NCI-H2081 (cell line): ENCODE measurements around the gene IGFBP1.

Source experiments
- DNase-seq, 2 experiments: peaks; one replicate each; lab custom pipeline; 2025; lab: John Stamatoyannopoulos, UW

IGFBP1 gene

GRCh38 chr7:45909561-45909960 lies 21.3 kb downstream of the IGFBP1 start:
- no peak for DNase-seq

GRCh38 chr7:45910855-45911254 lies 22.6 kb downstream of the IGFBP1 start:
- no peak for DNase-seq

GRCh38 chr7:45911311-45911710 lies 23.0 kb downstream of the IGFBP1 start:
- DNase-seq = no peak

GRCh38 chr7:45912972-45913371 lies 24.7 kb downstream of the IGFBP1 start:
- DNase-seq = no peak

- no peak for DNase-seq
Measured at GRCh38 chr7:45914911-45915310, 26.6 kb downstream of the IGFBP1 start.

GRCh38 chr7:45915606-45916005 lies 27.3 kb downstream of the IGFBP1 start:
- DNase-seq = no peak

DNA sequence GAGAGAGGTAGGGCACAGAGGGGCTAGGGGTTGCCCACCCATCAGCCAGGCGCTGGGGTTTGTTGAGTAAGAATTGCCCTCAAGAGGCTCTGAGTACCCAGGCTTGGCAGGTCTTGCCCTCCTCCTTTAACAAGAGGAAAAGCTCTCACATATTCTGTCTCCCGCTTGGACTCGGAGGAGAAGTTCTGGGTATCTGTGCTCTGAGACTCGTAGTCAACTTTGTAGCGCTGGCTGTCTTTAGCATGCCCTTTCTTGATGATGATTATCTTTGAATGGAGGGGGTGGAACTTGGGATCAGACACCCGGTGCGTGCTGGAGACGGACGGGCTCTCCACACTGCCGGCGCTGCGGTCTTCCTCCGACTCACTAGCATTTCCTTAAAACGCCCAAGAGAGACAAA lies 28.8 kb downstream of the IGFBP1 start:
- no peak for DNase-seq

- DNase-seq = peak; percentile 58 to 66
Measured at GRCh38 chr7:45917658-45918057, 29.4 kb downstream of the IGFBP1 start.

GRCh38 chr7:45918556-45918955 lies 30.3 kb downstream of the IGFBP1 start:
- no peak for DNase-seq

- DNase-seq = no peak
Measured at GRCh38 chr7:45919231-45919784, 31.0 kb downstream of the IGFBP1 start.

DNA sequence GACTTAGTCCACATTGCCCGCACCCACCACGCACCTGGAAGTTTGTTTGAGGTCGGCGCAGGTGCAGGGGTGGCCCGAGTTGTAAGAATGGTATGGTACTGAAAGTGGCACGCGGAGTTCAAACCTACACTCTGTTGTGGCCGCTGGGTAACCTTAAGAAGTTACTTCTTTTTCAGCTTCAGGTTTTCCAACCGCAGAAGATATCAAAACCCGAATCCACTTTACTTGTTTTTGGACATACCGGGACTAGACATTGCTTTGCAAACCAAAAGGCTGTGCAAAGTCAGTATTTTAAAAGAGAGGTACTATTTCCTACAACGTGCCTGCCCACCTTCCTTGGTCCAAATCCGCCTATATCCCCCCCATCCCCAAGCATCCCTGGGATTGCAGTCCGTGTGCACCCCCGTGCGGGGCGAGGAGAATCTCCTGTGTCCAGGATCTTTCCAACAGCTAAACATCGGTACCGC lies 31.7 kb downstream of the IGFBP1 start:
- no peak for DNase-seq

GRCh38 chr7:45920502-45921380 lies 32.5 kb downstream of the IGFBP1 start, which contains the start of gene IGFBP3:
Gene IGFBP3, minus strand, starts transcription at chr7:45921272. Its CDS starts 132 bp downstream, at chr7:45921140.
- DNase-seq = peak; percentile 17 to 69

- DNase-seq = no peak
Measured at GRCh38 chr7:45921381-45921698, 33.1 kb downstream of the IGFBP1 start.

DNA sequence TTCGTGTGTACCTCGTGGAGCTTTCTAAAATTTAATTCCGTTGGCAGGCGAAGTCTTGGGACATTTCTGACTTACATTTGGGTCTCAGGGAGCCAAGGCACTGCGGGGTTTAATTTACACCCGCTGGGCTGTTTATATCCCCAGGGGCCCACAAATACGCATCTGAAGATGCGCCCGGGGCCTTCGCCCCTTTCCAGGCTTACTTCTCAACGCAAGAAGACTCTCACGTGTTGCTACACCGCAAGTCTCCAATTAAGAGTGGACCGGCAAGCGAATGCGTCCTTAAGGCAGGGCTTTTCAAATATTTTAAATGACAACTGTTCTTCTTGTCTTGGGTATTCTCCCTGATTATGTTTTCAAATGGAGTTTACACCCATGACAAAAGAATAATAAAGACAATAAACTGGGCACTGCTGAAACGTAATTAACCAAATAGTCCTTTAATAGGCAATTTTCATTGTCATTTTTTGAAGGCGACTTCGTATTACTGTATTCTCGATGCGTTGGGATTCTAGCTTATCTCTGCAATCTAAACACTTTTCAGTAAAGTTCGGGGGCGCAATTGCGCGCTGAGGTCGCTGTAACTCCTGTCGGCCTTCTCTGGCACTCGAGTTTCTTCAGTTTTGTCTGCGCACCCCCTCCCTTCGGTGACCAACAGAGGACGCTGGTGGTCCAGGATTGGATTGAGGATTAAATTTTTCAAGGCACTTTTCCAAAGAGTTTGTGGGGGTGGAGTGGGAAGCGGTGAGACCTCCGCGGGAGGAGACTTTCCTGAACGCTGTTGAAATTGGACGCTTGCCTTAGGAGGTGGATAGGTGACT lies 33.6 kb downstream of the IGFBP1 start:
- no peak for DNase-seq

- DNase-seq = no peak
Measured at GRCh38 chr7:45922810-45923209, 34.5 kb downstream of the IGFBP1 start.

GRCh38 chr7:45923290-45923689 lies 35.0 kb downstream of the IGFBP1 start:
- peak; percentile 25 to 35 for DNase-seq

GRCh38 chr7:45923818-45924217 lies 35.5 kb downstream of the IGFBP1 start:
- DNase-seq = no peak

- DNase-seq = no peak
Measured at GRCh38 chr7:45924283-45924682, 36.0 kb downstream of the IGFBP1 start.

- DNase-seq = no peak
Measured at GRCh38 chr7:45927721-45928120, 39.4 kb downstream of the IGFBP1 start.

DNA sequence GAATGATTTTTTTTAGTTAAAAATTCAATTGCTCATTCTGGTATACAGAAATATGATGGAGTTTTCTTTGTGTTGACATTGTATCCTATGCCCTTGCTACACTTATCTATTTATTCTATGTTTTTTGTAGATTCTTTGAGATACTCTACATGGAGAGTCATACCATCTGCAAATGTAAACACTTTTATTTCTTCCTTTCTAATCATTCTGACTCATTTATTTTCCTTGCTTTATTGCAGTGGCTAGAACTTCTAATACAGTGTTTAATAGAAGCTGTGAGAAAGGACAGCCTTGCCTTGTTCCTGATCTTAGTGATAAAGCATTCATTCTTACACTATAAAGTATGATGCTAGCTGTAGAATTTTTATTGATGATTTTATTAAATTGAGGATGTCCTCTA lies 42.7 kb downstream of the IGFBP1 start:
- no peak for DNase-seq

GRCh38 chr7:45937301-45937700 lies 49.0 kb downstream of the IGFBP1 start:
- DNase-seq = no peak

GRCh38 chr7:45937862-45938261 lies 49.6 kb downstream of the IGFBP1 start:
- DNase-seq = no peak
